ENCODE results near the gene BTBD7.

GRCh38 chr14:93306812-93307211 lies 26.0 kb downstream of the BTBD7 start:
- no peak for TF ChIP-seq TAF1 (IDR thresholded peaks at IDR 0.05; ENCODE audit: borderline replicate concordance, insufficient read depth, low read length)
- no peak for TF ChIP-seq SIN3A (IDR thresholded peaks at IDR 0.05; ENCODE audit: borderline replicate concordance, insufficient read depth, low read length)
